Measurements from ENCODE around the gene LMOD2. TPM values are rescaled to one million over a fixed set of nuclear protein-coding genes. Genes with fewer than 3 reads are reported as not detected.
A peak's percentile ranks its signal among the peaks of the same experiment; 100 is the strongest.

Gene LMOD2
- total and polyA plus RNA-seq, 9 of the 15 experiments (the other 6 are each of a cell fraction or from before 2014, with no cell fraction given) = 0.04 TPM; not detected in 8

DNA sequence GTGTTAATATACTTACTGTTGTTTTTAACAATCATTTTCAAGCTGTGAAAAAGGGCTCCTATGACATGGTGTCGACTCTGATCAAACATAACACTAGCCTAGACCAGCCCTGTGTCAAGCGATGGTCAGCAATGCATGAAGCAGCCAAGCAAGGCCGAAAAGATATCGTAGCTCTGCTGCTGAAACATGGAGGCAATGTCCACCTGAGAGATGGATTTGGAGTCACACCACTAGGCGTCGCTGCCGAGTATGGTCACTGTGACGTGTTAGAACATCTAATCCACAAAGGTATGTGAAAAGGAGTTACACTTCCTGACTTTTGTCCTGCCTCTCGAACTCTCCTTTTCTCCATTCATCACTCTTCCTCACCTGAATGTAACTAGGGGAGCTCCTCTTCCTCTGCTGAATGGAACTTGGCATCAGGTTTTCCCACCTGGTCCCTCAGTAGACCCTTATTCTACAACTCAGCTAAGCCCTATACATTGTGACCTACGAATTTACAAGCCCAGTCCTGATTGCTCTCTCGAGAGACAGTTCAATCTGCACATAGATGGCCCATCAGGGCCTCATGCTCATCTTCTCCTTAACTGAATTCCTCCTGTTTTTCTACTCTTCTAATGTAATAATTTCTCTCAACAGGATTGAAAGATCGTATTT, 31.0 kb upstream of the LMOD2 start (continued):
- TF ChIP-seq TCF3 (CRISPR knock-in tag; IDR thresholded peaks at IDR 0.05) (peak; percentile 20; the same call in 1 of the 2 replicates), L3MBTL2 (IDR thresholded peaks at IDR 0.05) (peak; percentile 63), NEUROD1 (IDR thresholded peaks at IDR 0.05; ENCODE audit: borderline replicate concordance, low read depth, low read length, partially characterized antibody) (peak; percentile 46), TBL1XR1 (IDR thresholded peaks at IDR 0.05; ENCODE audit: low read length in 2 of 2) (peak in 1 of 2 experiments; percentile 56; a peak in 1 of 4 replicates), NFRKB (IDR thresholded peaks at IDR 0.05; ENCODE audit: low read depth) (peak; percentile 68; the same call in 1 of the 2 replicates), ILK (tag; IDR thresholded peaks at IDR 0.05; ENCODE audit: borderline replicate concordance, low read depth) (no peak), HCFC1 (IDR thresholded peaks at IDR 0.05; ENCODE audit: low read depth, low read length) (peak; percentile 44; the same call in 1 of the 2 replicates), JUND (IDR thresholded peaks at IDR 0.05; ENCODE audit: borderline replicate concordance, low read depth, low read length) (peak; percentile 66; the same call in 1 of the 2 replicates), JUND (tag; IDR thresholded peaks at IDR 0.05; ENCODE audit: borderline replicate concordance, low read depth, low read length) (peak; percentile 61; the same call in 2 of the 3 replicates), MEF2D (tag; conservative IDR thresholded peaks at IDR 0.05; ENCODE audit: low read depth) (no peak), MAFK (IDR thresholded peaks at IDR 0.05; ENCODE audit: low read length) (0 out of 2 replicates have a peak, but pooled peaks have one; percentile 22), SMAD4 (CRISPR knock-in tag; conservative IDR thresholded peaks at IDR 0.05) (0 out of 2 replicates have a peak, but pooled peaks have one; percentile 44), NUFIP1 (IDR thresholded peaks at IDR 0.05; ENCODE audit: partially characterized antibody) (no peak), ZNF384 (IDR thresholded peaks at IDR 0.05; ENCODE audit: low read depth, low read length) (peak; percentile 42; the same call in 1 of the 2 replicates), SMAD1 (IDR thresholded peaks at IDR 0.05; ENCODE audit: low read depth, low read length, partially characterized antibody) (no peak), CREM (IDR thresholded peaks at IDR 0.05; ENCODE audit: low read depth) (peak; percentile 97), EP300 (IDR thresholded peaks at IDR 0.05; ENCODE audit: low read length) (0 out of 2 replicates have a peak, but pooled peaks have one; percentile 29)
- TF ChIP-seq, protein P1, sequence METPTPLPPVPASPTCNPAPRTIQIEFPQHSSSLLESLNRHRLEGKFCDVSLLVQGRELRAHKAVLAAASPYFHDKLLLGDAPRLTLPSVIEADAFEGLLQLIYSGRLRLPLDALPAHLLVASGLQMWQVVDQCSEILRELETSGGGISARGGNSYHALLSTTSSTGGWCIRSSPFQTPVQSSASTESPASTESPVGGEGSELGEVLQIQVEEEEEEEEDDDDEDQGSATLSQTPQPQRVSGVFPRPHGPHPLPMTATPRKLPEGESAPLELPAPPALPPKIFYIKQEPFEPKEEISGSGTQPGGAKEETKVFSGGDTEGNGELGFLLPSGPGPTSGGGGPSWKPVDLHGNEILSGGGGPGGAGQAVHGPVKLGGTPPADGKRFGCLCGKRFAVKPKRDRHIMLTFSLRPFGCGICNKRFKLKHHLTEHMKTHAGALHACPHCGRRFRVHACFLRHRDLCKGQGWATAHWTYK (CRISPR knock-in tag; IDR thresholded peaks at IDR 0.05) = no peak
- TF ChIP-seq, protein P2, sequence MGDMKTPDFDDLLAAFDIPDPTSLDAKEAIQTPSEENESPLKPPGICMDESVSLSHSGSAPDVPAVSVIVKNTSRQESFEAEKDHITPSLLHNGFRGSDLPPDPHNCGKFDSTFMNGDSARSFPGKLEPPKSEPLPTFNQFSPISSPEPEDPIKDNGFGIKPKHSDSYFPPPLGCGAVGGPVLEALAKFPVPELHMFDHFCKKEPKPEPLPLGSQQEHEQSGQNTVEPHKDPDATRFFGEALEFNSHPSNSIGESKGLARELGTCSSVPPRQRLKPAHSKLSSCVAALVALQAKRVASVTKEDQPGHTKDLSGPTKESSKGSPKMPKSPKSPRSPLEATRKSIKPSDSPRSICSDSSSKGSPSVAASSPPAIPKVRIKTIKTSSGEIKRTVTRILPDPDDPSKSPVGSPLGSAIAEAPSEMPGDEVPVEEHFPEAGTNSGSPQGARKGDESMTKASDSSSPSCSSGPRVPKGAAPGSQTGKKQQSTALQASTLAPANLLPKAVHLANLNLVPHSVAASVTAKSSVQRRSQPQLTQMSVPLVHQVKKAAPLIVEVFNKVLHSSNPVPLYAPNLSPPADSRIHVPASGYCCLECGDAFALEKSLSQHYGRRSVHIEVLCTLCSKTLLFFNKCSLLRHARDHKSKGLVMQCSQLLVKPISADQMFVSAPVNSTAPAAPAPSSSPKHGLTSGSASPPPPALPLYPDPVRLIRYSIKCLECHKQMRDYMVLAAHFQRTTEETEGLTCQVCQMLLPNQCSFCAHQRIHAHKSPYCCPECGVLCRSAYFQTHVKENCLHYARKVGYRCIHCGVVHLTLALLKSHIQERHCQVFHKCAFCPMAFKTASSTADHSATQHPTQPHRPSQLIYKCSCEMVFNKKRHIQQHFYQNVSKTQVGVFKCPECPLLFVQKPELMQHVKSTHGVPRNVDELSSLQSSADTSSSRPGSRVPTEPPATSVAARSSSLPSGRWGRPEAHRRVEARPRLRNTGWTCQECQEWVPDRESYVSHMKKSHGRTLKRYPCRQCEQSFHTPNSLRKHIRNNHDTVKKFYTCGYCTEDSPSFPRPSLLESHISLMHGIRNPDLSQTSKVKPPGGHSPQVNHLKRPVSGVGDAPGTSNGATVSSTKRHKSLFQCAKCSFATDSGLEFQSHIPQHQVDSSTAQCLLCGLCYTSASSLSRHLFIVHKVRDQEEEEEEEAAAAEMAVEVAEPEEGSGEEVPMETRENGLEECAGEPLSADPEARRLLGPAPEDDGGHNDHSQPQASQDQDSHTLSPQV (IDR thresholded peaks at IDR 0.05) = 0 out of 2 replicates have a peak, but pooled peaks have one; percentile 40
- TF ChIP-seq, protein P3, sequence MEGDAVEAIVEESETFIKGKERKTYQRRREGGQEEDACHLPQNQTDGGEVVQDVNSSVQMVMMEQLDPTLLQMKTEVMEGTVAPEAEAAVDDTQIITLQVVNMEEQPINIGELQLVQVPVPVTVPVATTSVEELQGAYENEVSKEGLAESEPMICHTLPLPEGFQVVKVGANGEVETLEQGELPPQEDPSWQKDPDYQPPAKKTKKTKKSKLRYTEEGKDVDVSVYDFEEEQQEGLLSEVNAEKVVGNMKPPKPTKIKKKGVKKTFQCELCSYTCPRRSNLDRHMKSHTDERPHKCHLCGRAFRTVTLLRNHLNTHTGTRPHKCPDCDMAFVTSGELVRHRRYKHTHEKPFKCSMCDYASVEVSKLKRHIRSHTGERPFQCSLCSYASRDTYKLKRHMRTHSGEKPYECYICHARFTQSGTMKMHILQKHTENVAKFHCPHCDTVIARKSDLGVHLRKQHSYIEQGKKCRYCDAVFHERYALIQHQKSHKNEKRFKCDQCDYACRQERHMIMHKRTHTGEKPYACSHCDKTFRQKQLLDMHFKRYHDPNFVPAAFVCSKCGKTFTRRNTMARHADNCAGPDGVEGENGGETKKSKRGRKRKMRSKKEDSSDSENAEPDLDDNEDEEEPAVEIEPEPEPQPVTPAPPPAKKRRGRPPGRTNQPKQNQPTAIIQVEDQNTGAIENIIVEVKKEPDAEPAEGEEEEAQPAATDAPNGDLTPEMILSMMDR (IDR thresholded peaks at IDR 0.05 in 2 of 3, conservative IDR thresholded peaks at IDR 0.05 in 1 of 3; ENCODE audit: insufficient read depth in 2 of 3, low read depth in 1 of 3, low read length in 3 of 3) = peak; percentile 92 to 99 (median 97)
